Muscle layer of colon (tissue), 2 donors: ENCODE data around the gene MCEMP1.
A peak's percentile ranks its signal among the peaks of the same experiment; 100 is the strongest.

Source experiments
- H3K27ac ChIP-seq: one replicate; pipeline ENCODE4 v1.7.0; 2013; ENCODE audit warnings: low read depth, mild to moderate bottlenecking, low read length, moderate library complexity
- H3K27me3 ChIP-seq, 2 donors: one replicate each; pipeline ENCODE4 v1.7.0; 2013; ENCODE audit warnings: low read length in 2 of 2, mild to moderate bottlenecking in 2 of 2; ENCODE audit not compliant: insufficient read depth in 2 of 2, control insufficient read depth in 1 of 2
- H3K36me3 ChIP-seq: one replicate; pipeline ENCODE4 v1.7.0; 2013; ENCODE audit warnings: mild to moderate bottlenecking, low read length; ENCODE audit not compliant: insufficient read depth
- H3K4me1 ChIP-seq: one replicate; pipeline ENCODE4 v1.7.0; 2013; ENCODE audit warnings: mild to moderate bottlenecking, low read length; ENCODE audit not compliant: insufficient read depth
- H3K4me3 ChIP-seq, 2 donors: one replicate each; pipeline ENCODE4 v1.7.0; 2013; ENCODE audit warnings: low read length in 2 of 2, low read depth in 1 of 2, mild to moderate bottlenecking in 1 of 2, moderate library complexity in 1 of 2
- H3K9ac ChIP-seq: one replicate; pipeline ENCODE4 v1.7.0; 2013; ENCODE audit warnings: low read length
- H3K9me3 ChIP-seq: one replicate; pipeline ENCODE4 v1.7.0; 2013; ENCODE audit warnings: mild to moderate bottlenecking, low read length
- donor health status: abdominal sarcoma.
- donor health status: Adenocarcinoma of cecum.

The MCEMP1 gene

DNA sequence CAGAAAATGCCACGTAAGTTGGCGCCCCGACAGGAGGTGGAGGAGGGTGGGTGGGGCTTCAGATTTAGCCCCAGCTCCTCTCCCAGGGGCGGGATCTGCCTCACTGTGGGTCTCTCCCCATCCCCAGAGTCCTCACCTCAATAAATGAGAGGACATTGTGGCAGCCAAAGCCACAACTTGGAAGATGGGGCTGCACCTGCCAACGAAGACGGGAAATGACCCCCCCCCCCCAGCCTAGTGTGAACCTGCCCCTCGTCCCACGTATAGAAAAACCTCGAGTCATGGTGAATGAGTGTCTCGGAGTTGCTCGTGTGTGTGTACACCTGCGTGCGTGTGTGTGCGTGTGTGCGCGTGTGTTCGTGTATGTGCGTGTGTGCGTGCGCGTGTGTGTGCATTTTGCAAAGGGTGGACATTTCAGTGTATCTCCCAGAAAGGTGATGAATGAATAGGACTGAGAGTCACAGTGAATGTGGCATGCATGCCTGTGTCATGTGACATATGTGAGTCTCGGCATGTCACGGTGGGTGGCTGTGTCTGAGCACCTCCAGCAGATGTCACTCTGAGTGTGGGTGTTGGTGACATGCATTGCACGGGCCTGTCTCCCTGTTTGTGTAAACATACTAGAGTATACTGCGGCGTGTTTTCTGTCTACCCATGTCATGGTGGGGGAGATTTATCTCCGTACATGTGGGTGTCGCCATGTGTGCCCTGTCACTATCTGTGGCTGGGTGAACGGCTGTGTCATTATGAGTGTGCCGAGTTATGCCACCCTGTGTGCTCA is 2.3 kb downstream of the MCEMP1 start:
- Histone ChIP-seq H3K9me3 (no peaks in the 10 kb centered on the region), H3K27me3 (peaks cover 0 to 5% of the 10 kb centered on the region in 2 donors), H3K27ac (no peak overlapping the region), H3K9ac (no peak overlapping the region), H3K36me3 (peaks cover 5% of the 10 kb centered on the region), H3K4me3 (no peak overlapping the region), H3K4me1 (peaks cover 6% of the 10 kb centered on the region)

- H3K4me3 ChIP-seq = peak overlapping the region in 1 of 2 donors; percentile 87
These were observed 3.1 kb downstream of the MCEMP1 start for GRCh38 chr19:7679771-7680605.

GRCh38 chr19:7680606-7681339 is 3.9 kb downstream of the MCEMP1 start, which contains the start of gene TRAPPC5:
TSS of gene TRAPPC5 (plus strand) at chr19:7680833. CDS start at chr19:7682254, 1,421 bp downstream.
- Histone ChIP-seq H3K9me3 (no peaks in the 10 kb centered on the region), H3K9ac (peak within 1 kb of the TSS; percentile 84), H3K36me3 (peaks cover 5% of the 10 kb centered on the region), H3K27ac (peak within 1 kb of the TSS; percentile 87), H3K4me1 (peaks cover 6% of the 10 kb centered on the region), H3K27me3 (peaks cover 0 to 5% of the 10 kb centered on the region in 2 donors), H3K4me3 (peak within 1 kb of the TSS; percentile 87 to 98)

More at GRCh38 chr19:7679771-7680605, 3.1 kb downstream of the MCEMP1 start:
- Histone ChIP-seq H3K36me3 (peaks cover 5% of the 10 kb centered on the region), H3K27me3 (peaks cover 0 to 5% of the 10 kb centered on the region in 2 donors), H3K4me1 (peaks cover 6% of the 10 kb centered on the region), H3K27ac (no peak overlapping the region), H3K9ac (no peak overlapping the region), H3K9me3 (no peaks in the 10 kb centered on the region)

- Histone ChIP-seq H3K36me3 (peaks cover 5% of the 10 kb centered on the region), H3K9ac (peak overlapping the region; percentile 84), H3K27me3 (peaks cover 0 to 5% of the 10 kb centered on the region in 2 donors), H3K9me3 (no peaks in the 10 kb centered on the region), H3K27ac (peak overlapping the region; percentile 87), H3K4me3 (peak overlapping the region; percentile 87 to 98), H3K4me1 (peaks cover 6% of the 10 kb centered on the region)
These were observed 4.7 kb downstream of the MCEMP1 start for GRCh38 chr19:7681340-7682174.

- peaks cover 6% of the 10 kb centered on the region for H3K4me1 ChIP-seq
- peak overlapping the region; percentile 42 for H3K27ac ChIP-seq
- H3K36me3 ChIP-seq = peaks cover 5% of the 10 kb centered on the region
- H3K9me3 ChIP-seq = no peaks in the 10 kb centered on the region
- H3K9ac ChIP-seq = peak overlapping the region; percentile 84
- peaks cover 0 to 5% of the 10 kb centered on the region in 2 donors for H3K27me3 ChIP-seq
- H3K4me3 ChIP-seq = peak overlapping the region; percentile 87 to 98
These were observed 5.4 kb downstream of the MCEMP1 start for GRCh38 chr19:7682175-7682855.

- Histone ChIP-seq H3K36me3 (peaks cover 5% of the 10 kb centered on the region), H3K9me3 (no peaks in the 10 kb centered on the region), H3K9ac (no peak overlapping the region), H3K4me1 (peaks cover 6% of the 10 kb centered on the region), H3K27ac (no peak overlapping the region), H3K27me3 (peaks cover 0 to 15% of the 10 kb centered on the region in 2 donors), H3K4me3 (no peak overlapping the region)
These were observed 8.9 kb downstream of the MCEMP1 start for GRCh38 chr19:7685546-7686445.

GRCh38 chr19:7687177-7687576 is 10.3 kb downstream of the MCEMP1 start:
- H3K9me3 ChIP-seq = no peaks in the 10 kb centered on the region
- no peak overlapping the region for H3K9ac ChIP-seq
- no peak overlapping the region for H3K4me3 ChIP-seq
- no peak overlapping the region for H3K27ac ChIP-seq
- peaks cover 0 to 15% of the 10 kb centered on the region in 2 donors for H3K27me3 ChIP-seq
- peaks cover under 1% of the 10 kb centered on the region for H3K4me1 ChIP-seq
- H3K36me3 ChIP-seq = peaks cover 5% of the 10 kb centered on the region

DNA sequence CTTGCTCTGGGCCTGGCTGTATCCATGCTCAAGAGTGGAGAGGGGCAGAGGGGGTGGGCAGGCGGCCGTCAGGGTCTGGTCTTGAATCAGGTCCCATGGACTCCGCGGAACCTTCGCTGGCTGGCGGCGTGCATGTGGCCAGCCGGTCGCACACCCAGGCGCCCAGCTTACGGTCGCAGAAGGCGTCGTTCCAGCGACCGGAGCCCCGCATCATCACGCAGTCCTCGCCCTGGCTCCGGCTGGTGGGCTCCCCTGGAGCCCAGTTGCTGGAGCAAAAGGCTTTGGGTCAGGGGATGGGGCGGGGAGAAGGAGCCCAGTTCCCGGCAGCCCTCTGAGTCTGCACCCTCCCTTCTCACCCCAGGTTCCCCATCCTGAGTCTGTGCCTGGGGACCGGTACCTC is 12.3 kb downstream of the MCEMP1 start:
- no peak overlapping the region for H3K9ac ChIP-seq

GRCh38 chr19:7690779-7691258 is 13.9 kb downstream of the MCEMP1 start:
- H3K4me1 ChIP-seq = no peaks in the 10 kb centered on the region
- H3K27me3 ChIP-seq = peaks cover 0 to 15% of the 10 kb centered on the region in 2 donors
- no peak overlapping the region for H3K27ac ChIP-seq

More for the DNA sequence above, 12.3 kb downstream of the MCEMP1 start:
- Histone ChIP-seq H3K4me1 (no peaks in the 10 kb centered on the region), H3K9me3 (no peaks in the 10 kb centered on the region), H3K27me3 (peaks cover 0 to 15% of the 10 kb centered on the region in 2 donors), H3K36me3 (no peaks in the 10 kb centered on the region), H3K4me3 (no peak overlapping the region), H3K27ac (no peak overlapping the region)

More at GRCh38 chr19:7690779-7691258, 13.9 kb downstream of the MCEMP1 start:
- no peaks in the 10 kb centered on the region for H3K9me3 ChIP-seq
- H3K36me3 ChIP-seq = no peaks in the 10 kb centered on the region
- H3K9ac ChIP-seq = no peak overlapping the region
- H3K4me3 ChIP-seq = no peak overlapping the region
